Measurements from ENCODE around the gene CKS2. TPM values are rescaled to one million over a fixed set of nuclear protein-coding genes. Genes with fewer than 3 reads are reported as not detected.

CKS2 gene
- total RNA-seq = 31.6 TPM

GRCh38 chr9:89310475-89311345 lies at the start of gene CKS2:
Gene CKS2, plus strand, starts transcription at chr9:89311195. Its CDS starts 98 bp downstream, at chr9:89311293.

DNA sequence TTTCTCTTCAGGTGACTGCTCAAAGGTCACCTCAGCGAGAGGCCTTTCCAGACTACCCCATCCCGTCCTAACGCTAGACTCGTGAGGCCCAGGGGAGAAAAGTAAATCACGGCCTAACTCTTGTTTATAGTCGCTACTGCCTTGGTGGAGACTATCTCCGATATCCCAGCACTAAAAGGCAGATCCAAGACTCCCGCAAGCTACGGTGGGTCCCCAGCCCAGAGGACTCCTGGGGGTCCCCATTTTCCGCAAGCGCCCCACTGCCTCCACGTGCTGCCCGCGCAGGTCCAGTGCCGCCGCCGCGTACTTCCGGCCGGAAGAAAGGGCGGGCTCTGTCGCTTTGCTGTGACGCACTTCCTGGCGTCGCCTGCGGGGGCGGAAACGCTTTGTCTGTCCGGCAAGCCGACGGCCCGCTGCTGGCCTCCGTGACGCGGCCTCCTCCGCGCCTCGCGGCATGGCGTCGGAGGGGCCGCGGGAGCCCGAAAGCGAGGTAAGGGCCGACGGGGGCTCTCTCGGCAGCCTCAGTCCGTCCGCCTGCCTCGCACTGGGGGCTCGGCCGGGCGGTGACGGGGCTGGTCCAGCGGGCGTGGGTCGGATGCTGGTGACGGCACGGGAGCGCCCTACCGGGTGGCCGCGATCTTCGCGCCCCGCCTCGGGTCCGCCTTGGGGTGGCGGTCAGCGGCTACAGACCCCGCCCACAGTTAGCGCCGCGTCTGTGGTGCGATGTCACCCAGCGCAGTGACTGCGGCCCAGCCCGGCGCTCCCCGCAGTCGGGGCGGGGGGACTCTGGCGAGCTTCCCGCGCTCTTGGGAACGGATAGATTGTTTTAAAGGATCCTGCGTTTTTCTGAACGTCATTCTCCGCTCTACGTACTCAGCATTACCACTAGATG lies 7.4 kb downstream of the CKS2 start, which contains the start of gene SECISBP2:
Gene SECISBP2 (plus strand): TSS at position 378 of the 892 bp plus-strand sequence. CDS start 77 bp downstream, at position 455.

Small RNA genes lying within 50 kb of the gene (small RNA-seq; reads per million reads assigned to genes)
- not detected for gene MIR3153 (ENCODE audit: low replicate concordance)

Other genes starting within 250 kb of the CKS2 start
- gene SHC3, start 132.4 kb upstream of the CKS2 start, total RNA-seq = 68.9 TPM
- 171 TPM for gene SECISBP2, start 7.3 kb downstream of the CKS2 start, total RNA-seq
- 38.2 TPM for gene SEMA4D, start 186.9 kb downstream of the CKS2 start, total RNA-seq

All from parietal lobe (tissue), 2 donors.